K562 (cell line): Measurements from ENCODE around the gene CCDC136. TPM values are rescaled to one million over a fixed set of nuclear protein-coding genes. Genes with fewer than 3 reads are reported as not detected.
A peak's percentile ranks its signal among the peaks of the same experiment; 100 is the strongest.

Experiments
- CC2D1A ChIP-seq: fragments of 450-650 bp; IDR thresholded peaks from 2 replicates; pipeline ENCODE4 v1.6.1; 2017; ENCODE audit warnings: mild to moderate bottlenecking
- ETS2 ChIP-seq: IDR thresholded peaks from 2 replicates; pipeline ENCODE4 v1.6.1; 2016; ENCODE audit warnings: borderline replicate concordance, missing genetic modification characterization, mild to moderate bottlenecking, moderate library complexity, missing compliant biosample characterization; ENCODE audit not compliant: poor library complexity, severe bottlenecking
- NFATC3 ChIP-seq: fragments of 450-650 bp; IDR thresholded peaks from 2 replicates; pipeline ENCODE4 v1.6.1; 2017; ENCODE audit warnings: mild to moderate bottlenecking
- NR2C1 ChIP-seq, 2 experiments: fragments of 450-650 bp; IDR thresholded peaks; 2 replicates each; pipeline ENCODE4 v1.6.1; 2017; ENCODE audit warnings: mild to moderate bottlenecking in 2 of 2, antibody characterized with exemption in 1 of 2, inconsistent platforms in 1 of 2, missing compliant biosample characterization in 1 of 2, missing genetic modification characterization in 1 of 2
- NR2C2 ChIP-seq, 2 experiments: fragments of 200-800 bp in 1 of 2; sonication (Bioruptor generic) in 1 of 2; sonication (generic) in 1 of 2; formaldehyde crosslinking in 1 of 2; IDR thresholded peaks; 2 replicates each; pipeline versions ENCODE4 v1.6.1 to v1.8.0; 2016 to 2022; ENCODE audit warnings: mild to moderate bottlenecking in 1 of 2, missing compliant biosample characterization in 1 of 2, missing genetic modification characterization in 1 of 2, missing genetic modification reagents in 1 of 2
- PHTF2 ChIP-seq: fragments of 250-450 bp; sonication (Bioruptor Pico); IDR thresholded peaks from 2 replicates; pipeline ENCODE4 v1.5.0; 2021; ENCODE audit warnings: mild to moderate bottlenecking
- TEAD1 ChIP-seq, 2 experiments: fragments of 450-650 bp in 1 of 2; sonication (generic) in 1 of 2; formaldehyde crosslinking; IDR thresholded peaks; 2 replicates each; pipeline versions ENCODE4 v1.4.0 to v1.8.0; 2020 to 2022; ENCODE audit warnings: mild to moderate bottlenecking in 2 of 2, missing genetic modification reagents in 1 of 2
- ZNF3 ChIP-seq: fragments of 250-450 bp; sonication (Bioruptor Pico); IDR thresholded peaks from 2 replicates; pipeline ENCODE4 v1.5.0; 2021; ENCODE audit warnings: mild to moderate bottlenecking, moderate library complexity
- ZNF431 ChIP-seq: sonication (generic); formaldehyde crosslinking; IDR thresholded peaks from 2 replicates; pipeline ENCODE4 v1.8.0; 2022; ENCODE audit warnings: mild to moderate bottlenecking, missing genetic modification reagents
- polyA plus RNA-seq, 8 experiments: library from polyadenylated mRNA; depleted of rRNA in 4 of 8; stranded (reverse) in 5 of 8; unstranded in 3 of 8; fragments of >200 nt; fragmentation: Nextera tagmentation in 2 of 8; fragmentation: Illumina TruSeq in 1 of 8; extraction: Ambion mirVana in 2 of 8; extraction: Trizol in 1 of 8; gene quantifications; 2 replicates each; pipeline versions ENCODE4 v1.2.1 to v1.2.3, GENCODE V29; 2011 to 2014; ENCODE audit warnings: inconsistent platforms in 1 of 8, missing spikeins in 1 of 8
- total RNA-seq, 7 experiments: library from RNA; depleted of rRNA in 6 of 7; stranded (reverse); fragments of >200 nt in 6 of 7; fragmentation: Illumina TruSeq in 2 of 7; extraction: Trizol in 2 of 7; gene quantifications; 2 replicates each; pipeline versions ENCODE4 v1.2.1 to v1.2.3, GENCODE V29; 2011 to 2021; ENCODE audit warnings: low replicate concordance in 1 of 7
- TF ChIP-seq, protein P1 (sequence below): fragments of 450-650 bp; IDR thresholded peaks from 2 replicates; pipeline ENCODE4 v1.6.1; 2016
- TF ChIP-seq, protein P2 (sequence below): fragments of 250-450 bp; sonication (Bioruptor Pico); IDR thresholded peaks from 2 replicates; pipeline ENCODE4 v1.8.0; 2021; ENCODE audit warnings: mild to moderate bottlenecking, moderate library complexity
- TF ChIP-seq, protein P3 (sequence below): fragments of 200-800 bp; sonication (Bioruptor generic); IDR thresholded peaks from 2 replicates; pipeline ENCODE4 v1.6.1; 2017; ENCODE audit warnings: missing genetic modification characterization, missing compliant biosample characterization
- TF ChIP-seq, protein P4 (sequence below), 3 experiments: fragments of 200-800 bp in 1 of 3; fragments of 250-450 bp in 1 of 3; fragments of 450-650 bp in 1 of 3; sonication (Bioruptor Pico) in 1 of 3; sonication (Bioruptor generic) in 1 of 3; formaldehyde crosslinking in 1 of 3; IDR thresholded peaks; 2 replicates each; pipeline versions ENCODE4 v1.6.1 to v1.8.0; 2016 to 2022; ENCODE audit warnings: mild to moderate bottlenecking in 2 of 3, missing genetic modification characterization in 2 of 3, missing compliant biosample characterization in 1 of 3, moderate library complexity in 1 of 3

CCDC136 gene
- total and polyA plus RNA-seq, 9 of the 15 experiments (the other 6 are each of a cell fraction or from before 2014, with no cell fraction given) = 2.4 to 40.8 (median 26.5) TPM

DNA sequence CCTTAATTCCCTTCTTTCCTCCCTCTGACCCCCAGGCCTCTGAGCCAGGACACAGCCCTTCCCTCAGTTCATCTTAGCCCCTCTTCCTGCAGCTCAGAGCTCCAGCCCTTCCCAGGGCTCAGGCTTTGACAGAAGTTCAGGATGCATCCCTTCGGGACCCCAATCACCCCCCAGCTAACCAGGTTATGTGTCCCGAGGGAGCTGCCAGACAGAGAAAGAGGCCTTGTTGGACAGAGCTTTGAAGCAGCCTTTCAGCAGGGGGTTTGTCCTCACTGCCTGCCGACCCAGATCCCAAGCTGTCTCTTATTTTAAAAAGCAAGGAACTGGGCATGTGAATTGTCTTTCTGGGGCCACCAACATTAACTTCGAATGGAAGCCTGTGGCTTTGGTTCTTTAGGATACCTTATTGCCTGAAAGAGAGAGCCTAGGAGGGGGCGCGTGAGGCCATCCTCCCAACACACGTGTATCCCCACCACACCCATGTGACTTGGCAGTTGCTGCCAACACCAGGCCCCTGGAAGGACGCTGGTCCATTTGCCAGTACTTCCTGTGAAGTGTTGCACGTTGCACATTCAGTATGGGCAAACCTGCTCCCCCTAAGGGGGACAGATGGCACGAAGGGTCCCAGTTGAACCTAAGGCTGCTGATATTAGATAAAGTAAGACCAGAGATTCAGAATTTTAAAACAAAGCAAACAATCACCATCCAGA, 858 bp downstream of the CCDC136 start (continued):
- TF ChIP-seq NR2C1 (IDR thresholded peaks at IDR 0.05) (no peak), NR2C1 (tag; IDR thresholded peaks at IDR 0.05) (no peak), ZNF431 (CRISPR knock-in tag) (no peak), NFATC3 (no peak), ZNF3 (no peak), TEAD1 (CRISPR knock-in tag; IDR thresholded peaks at IDR 0.05) (no peak), CC2D1A (no peak), NR2C2 (CRISPR knock-in tag; IDR thresholded peaks at IDR 0.05) (peak; percentile 57; the same call in 1 of the 2 replicates), NR2C2 (tag; IDR thresholded peaks at IDR 0.05) (0 out of 2 replicates have a peak, but pooled peaks have one; percentile 34), PHTF2 (CRISPR knock-in tag) (no peak), ETS2 (tag) (no peak)
- TF ChIP-seq, protein P1, sequence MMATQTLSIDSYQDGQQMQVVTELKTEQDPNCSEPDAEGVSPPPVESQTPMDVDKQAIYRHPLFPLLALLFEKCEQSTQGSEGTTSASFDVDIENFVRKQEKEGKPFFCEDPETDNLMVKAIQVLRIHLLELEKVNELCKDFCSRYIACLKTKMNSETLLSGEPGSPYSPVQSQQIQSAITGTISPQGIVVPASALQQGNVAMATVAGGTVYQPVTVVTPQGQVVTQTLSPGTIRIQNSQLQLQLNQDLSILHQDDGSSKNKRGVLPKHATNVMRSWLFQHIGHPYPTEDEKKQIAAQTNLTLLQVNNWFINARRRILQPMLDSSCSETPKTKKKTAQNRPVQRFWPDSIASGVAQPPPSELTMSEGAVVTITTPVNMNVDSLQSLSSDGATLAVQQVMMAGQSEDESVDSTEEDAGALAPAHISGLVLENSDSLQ = no peak
- TF ChIP-seq, protein P2, sequence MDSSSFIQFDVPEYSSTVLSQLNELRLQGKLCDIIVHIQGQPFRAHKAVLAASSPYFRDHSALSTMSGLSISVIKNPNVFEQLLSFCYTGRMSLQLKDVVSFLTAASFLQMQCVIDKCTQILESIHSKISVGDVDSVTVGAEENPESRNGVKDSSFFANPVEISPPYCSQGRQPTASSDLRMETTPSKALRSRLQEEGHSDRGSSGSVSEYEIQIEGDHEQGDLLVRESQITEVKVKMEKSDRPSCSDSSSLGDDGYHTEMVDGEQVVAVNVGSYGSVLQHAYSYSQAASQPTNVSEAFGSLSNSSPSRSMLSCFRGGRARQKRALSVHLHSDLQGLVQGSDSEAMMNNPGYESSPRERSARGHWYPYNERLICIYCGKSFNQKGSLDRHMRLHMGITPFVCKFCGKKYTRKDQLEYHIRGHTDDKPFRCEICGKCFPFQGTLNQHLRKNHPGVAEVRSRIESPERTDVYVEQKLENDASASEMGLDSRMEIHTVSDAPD (CRISPR knock-in tag) = peak; percentile 47; the same call in 1 of the 2 replicates
- TF ChIP-seq, protein P3, sequence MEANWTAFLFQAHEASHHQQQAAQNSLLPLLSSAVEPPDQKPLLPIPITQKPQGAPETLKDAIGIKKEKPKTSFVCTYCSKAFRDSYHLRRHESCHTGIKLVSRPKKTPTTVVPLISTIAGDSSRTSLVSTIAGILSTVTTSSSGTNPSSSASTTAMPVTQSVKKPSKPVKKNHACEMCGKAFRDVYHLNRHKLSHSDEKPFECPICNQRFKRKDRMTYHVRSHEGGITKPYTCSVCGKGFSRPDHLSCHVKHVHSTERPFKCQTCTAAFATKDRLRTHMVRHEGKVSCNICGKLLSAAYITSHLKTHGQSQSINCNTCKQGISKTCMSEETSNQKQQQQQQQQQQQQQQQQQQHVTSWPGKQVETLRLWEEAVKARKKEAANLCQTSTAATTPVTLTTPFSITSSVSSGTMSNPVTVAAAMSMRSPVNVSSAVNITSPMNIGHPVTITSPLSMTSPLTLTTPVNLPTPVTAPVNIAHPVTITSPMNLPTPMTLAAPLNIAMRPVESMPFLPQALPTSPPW (CRISPR knock-in tag) = no peak
- TF ChIP-seq, protein P4, sequence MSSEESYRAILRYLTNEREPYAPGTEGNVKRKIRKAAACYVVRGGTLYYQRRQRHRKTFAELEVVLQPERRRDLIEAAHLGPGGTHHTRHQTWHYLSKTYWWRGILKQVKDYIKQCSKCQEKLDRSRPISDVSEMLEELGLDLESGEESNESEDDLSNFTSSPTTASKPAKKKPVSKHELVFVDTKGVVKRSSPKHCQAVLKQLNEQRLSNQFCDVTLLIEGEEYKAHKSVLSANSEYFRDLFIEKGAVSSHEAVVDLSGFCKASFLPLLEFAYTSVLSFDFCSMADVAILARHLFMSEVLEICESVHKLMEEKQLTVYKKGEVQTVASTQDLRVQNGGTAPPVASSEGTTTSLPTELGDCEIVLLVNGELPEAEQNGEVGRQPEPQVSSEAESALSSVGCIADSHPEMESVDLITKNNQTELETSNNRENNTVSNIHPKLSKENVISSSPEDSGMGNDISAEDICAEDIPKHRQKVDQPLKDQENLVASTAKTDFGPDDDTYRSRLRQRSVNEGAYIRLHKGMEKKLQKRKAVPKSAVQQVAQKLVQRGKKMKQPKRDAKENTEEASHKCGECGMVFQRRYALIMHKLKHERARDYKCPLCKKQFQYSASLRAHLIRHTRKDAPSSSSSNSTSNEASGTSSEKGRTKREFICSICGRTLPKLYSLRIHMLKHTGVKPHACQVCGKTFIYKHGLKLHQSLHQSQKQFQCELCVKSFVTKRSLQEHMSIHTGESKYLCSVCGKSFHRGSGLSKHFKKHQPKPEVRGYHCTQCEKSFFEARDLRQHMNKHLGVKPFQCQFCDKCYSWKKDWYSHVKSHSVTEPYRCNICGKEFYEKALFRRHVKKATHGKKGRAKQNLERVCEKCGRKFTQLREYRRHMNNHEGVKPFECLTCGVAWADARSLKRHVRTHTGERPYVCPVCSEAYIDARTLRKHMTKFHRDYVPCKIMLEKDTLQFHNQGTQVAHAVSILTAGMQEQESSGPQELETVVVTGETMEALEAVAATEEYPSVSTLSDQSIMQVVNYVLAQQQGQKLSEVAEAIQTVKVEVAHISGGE (CRISPR knock-in tag; IDR thresholded peaks at IDR 0.05) = no peak
